A549 (cell line): ENCODE data around the gene PHF24.

Experiments
- BHLHE40 ChIP-seq: IDR thresholded peaks from 2 replicates; pipeline ENCODE4 v1.6.1; 2012; ENCODE audit warnings: low read depth, low read length, inconsistent platforms
- KDM1A ChIP-seq: fragments of 200-600 bp; sonication (generic); IDR thresholded peaks from 2 replicates; pipeline ENCODE4 v1.6.1; 2016; ENCODE audit warnings: low read depth, mild to moderate bottlenecking
- MAX ChIP-seq: IDR thresholded peaks from 2 replicates; pipeline ENCODE4 v1.6.1; 2012
- POLR2A ChIP-seq: IDR thresholded peaks from 2 replicates; pipeline ENCODE4 v1.6.1; 2012; ENCODE audit warnings: mild to moderate bottlenecking, low read length
- RFX5 ChIP-seq: fragments of 450-650 bp; IDR thresholded peaks from 2 replicates; pipeline ENCODE4 v1.7.1; 2014; ENCODE audit warnings: antibody characterized with exemption, mild to moderate bottlenecking, moderate library complexity
- ZFP36 ChIP-seq: fragments of 450-650 bp; IDR thresholded peaks from 2 replicates; pipeline ENCODE4 v1.6.1; 2014; ENCODE audit warnings: borderline replicate concordance; ENCODE audit not compliant: partially characterized antibody
- TF ChIP-seq, protein P1 (sequence below): fragments of 200-600 bp; sonication (generic); IDR thresholded peaks from 2 replicates; pipeline ENCODE4 v1.6.1; 2016; ENCODE audit warnings: antibody characterized with exemption, mild to moderate bottlenecking, moderate library complexity
- TF ChIP-seq, protein P2 (sequence below): fragments of >200 bp; sonication (Bioruptor Twin); formaldehyde crosslinking; IDR thresholded peaks from 3 replicates; pipeline ENCODE4 v1.6.1; 2016
- TF ChIP-seq, protein P3 (sequence below): fragments of >200 bp; sonication (Bioruptor Twin); formaldehyde crosslinking; IDR thresholded peaks from 3 replicates; pipeline ENCODE4 v1.5.1; 2016
- TF ChIP-seq, protein P4 (sequence below): fragments of 150-350 bp; IDR thresholded peaks from 2 replicates; pipeline ENCODE4 v1.6.1; 2014; ENCODE audit warnings: low read depth, mild to moderate bottlenecking, low read length

DNA sequence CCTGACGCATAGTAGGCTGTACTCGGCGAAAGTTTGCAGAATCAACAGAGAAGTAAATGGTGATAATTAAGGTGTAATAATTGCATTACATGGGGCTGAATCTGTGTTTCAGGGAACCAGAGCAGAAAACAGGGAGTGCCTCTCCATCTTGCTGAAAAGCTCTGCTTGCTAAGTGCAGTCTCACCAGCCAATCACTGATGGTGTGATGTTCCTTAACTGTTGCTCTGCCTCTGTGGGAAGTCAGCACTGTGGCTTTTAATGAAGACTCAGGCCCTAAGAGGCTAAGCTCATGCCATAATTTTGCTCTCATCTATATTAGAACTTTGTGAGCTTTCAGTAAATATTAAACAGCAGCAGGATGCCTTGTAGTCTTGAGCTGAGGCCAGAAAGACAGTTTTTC, 4.5 kb downstream of the PHF24 start:
- TF ChIP-seq, protein P1, sequence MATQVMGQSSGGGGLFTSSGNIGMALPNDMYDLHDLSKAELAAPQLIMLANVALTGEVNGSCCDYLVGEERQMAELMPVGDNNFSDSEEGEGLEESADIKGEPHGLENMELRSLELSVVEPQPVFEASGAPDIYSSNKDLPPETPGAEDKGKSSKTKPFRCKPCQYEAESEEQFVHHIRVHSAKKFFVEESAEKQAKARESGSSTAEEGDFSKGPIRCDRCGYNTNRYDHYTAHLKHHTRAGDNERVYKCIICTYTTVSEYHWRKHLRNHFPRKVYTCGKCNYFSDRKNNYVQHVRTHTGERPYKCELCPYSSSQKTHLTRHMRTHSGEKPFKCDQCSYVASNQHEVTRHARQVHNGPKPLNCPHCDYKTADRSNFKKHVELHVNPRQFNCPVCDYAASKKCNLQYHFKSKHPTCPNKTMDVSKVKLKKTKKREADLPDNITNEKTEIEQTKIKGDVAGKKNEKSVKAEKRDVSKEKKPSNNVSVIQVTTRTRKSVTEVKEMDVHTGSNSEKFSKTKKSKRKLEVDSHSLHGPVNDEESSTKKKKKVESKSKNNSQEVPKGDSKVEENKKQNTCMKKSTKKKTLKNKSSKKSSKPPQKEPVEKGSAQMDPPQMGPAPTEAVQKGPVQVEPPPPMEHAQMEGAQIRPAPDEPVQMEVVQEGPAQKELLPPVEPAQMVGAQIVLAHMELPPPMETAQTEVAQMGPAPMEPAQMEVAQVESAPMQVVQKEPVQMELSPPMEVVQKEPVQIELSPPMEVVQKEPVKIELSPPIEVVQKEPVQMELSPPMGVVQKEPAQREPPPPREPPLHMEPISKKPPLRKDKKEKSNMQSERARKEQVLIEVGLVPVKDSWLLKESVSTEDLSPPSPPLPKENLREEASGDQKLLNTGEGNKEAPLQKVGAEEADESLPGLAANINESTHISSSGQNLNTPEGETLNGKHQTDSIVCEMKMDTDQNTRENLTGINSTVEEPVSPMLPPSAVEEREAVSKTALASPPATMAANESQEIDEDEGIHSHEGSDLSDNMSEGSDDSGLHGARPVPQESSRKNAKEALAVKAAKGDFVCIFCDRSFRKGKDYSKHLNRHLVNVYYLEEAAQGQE = no peak
- no peak for TF ChIP-seq POLR2A
- TF ChIP-seq MAX = no peak
- TF ChIP-seq RFX5 = no peak
- TF ChIP-seq, protein P2, sequence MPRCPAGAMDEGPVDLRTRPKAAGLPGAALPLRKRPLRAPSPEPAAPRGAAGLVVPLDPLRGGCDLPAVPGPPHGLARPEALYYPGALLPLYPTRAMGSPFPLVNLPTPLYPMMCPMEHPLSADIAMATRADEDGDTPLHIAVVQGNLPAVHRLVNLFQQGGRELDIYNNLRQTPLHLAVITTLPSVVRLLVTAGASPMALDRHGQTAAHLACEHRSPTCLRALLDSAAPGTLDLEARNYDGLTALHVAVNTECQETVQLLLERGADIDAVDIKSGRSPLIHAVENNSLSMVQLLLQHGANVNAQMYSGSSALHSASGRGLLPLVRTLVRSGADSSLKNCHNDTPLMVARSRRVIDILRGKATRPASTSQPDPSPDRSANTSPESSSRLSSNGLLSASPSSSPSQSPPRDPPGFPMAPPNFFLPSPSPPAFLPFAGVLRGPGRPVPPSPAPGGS = no peak
- TF ChIP-seq, protein P3, sequence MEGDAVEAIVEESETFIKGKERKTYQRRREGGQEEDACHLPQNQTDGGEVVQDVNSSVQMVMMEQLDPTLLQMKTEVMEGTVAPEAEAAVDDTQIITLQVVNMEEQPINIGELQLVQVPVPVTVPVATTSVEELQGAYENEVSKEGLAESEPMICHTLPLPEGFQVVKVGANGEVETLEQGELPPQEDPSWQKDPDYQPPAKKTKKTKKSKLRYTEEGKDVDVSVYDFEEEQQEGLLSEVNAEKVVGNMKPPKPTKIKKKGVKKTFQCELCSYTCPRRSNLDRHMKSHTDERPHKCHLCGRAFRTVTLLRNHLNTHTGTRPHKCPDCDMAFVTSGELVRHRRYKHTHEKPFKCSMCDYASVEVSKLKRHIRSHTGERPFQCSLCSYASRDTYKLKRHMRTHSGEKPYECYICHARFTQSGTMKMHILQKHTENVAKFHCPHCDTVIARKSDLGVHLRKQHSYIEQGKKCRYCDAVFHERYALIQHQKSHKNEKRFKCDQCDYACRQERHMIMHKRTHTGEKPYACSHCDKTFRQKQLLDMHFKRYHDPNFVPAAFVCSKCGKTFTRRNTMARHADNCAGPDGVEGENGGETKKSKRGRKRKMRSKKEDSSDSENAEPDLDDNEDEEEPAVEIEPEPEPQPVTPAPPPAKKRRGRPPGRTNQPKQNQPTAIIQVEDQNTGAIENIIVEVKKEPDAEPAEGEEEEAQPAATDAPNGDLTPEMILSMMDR = no peak
- TF ChIP-seq KDM1A = no peak
- TF ChIP-seq, protein P4, sequence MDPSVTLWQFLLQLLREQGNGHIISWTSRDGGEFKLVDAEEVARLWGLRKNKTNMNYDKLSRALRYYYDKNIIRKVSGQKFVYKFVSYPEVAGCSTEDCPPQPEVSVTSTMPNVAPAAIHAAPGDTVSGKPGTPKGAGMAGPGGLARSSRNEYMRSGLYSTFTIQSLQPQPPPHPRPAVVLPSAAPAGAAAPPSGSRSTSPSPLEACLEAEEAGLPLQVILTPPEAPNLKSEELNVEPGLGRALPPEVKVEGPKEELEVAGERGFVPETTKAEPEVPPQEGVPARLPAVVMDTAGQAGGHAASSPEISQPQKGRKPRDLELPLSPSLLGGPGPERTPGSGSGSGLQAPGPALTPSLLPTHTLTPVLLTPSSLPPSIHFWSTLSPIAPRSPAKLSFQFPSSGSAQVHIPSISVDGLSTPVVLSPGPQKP = no peak
- TF ChIP-seq ZFP36 = no peak
- no peak for TF ChIP-seq BHLHE40
